IMR-90 (cell line): Measurements from ENCODE around the gene IREB2. TPM values are rescaled to one million over a fixed set of nuclear protein-coding genes. Genes with fewer than 3 reads are reported as not detected.

ENCODE experiments used
- ATAC-seq: fragments of 200-7000 bp; cut with Tn5 transposase; 2 replicates; pipeline ENCODE4 v1.9.1; 2020; ENCODE audit warnings: low read depth, mild to moderate bottlenecking, moderate library complexity
- BruUV-seq: library from RNA; stranded (reverse); fragments of 400-500 nt; replicated peaks from 2 replicates; lab custom pipeline; 2021; lab: Mats Ljungman, UMichigan
- CTCF ChIA-PET: fragments of 300-600 bp; formaldehyde crosslinking; extraction: SDS; loops from one replicate; lab custom pipeline; 2021; ENCODE audit warnings: antibody characterized with exemption; lab: Yijun Ruan, JAX
- POLR2A ChIA-PET: fragments of 300-600 bp; sonication (Branson Sonifier 250); formaldehyde crosslinking; loops from one replicate; lab custom pipeline; 2022; ENCODE audit warnings: antibody characterized with exemption; ENCODE audit not compliant: unreplicated experiment; lab: Charles Lee
- DNase-seq: peaks from one replicate; pipeline ENCODE4 v3.0.0; 2013
- H2AFZ ChIP-seq: replicated peaks from 2 replicates; pipeline ENCODE3; 2013; ENCODE audit warnings: low read length, mild to moderate bottlenecking; ENCODE audit not compliant: poor library complexity
- H2AK5ac ChIP-seq: 2 replicates; pipeline ENCODE4 v1.6.1; 2013; ENCODE audit warnings: low read depth, low read length, inconsistent platforms
- H2AK9ac ChIP-seq: replicated peaks from 2 replicates; pipeline ENCODE3; 2013; ENCODE audit warnings: mild to moderate bottlenecking, low read depth, low read length, moderate library complexity; ENCODE audit not compliant: poor library complexity
- H2BK120ac ChIP-seq: 2 replicates; pipeline ENCODE4 v1.6.1; 2013; ENCODE audit warnings: low read depth, low read length, inconsistent platforms
- H2BK15ac ChIP-seq: 3 replicates; pipeline ENCODE4 v1.6.1; 2013; ENCODE audit warnings: low read depth, low read length, inconsistent platforms
- H2BK20ac ChIP-seq: 2 replicates; pipeline ENCODE4 v1.6.1; 2013; ENCODE audit warnings: low read depth, mild to moderate bottlenecking, inconsistent platforms, low read length, moderate library complexity
- H2BK5ac ChIP-seq: 2 replicates; pipeline ENCODE4 v1.6.1; 2013; ENCODE audit warnings: mild to moderate bottlenecking, low read depth, low read length, inconsistent platforms; ENCODE audit not compliant: poor library complexity, severe bottlenecking
- H3K14ac ChIP-seq: replicated peaks from 2 replicates; pipeline ENCODE4 v1.6.1; 2013; ENCODE audit warnings: low read depth, low read length, inconsistent platforms
- H3K18ac ChIP-seq: 2 replicates; pipeline ENCODE4 v1.6.1; 2013; ENCODE audit warnings: low read depth, low read length, control low read depth
- H3K23ac ChIP-seq: 2 replicates; pipeline ENCODE4 v1.6.1; 2013; ENCODE audit warnings: low read depth, low read length, inconsistent platforms
- H3K27ac ChIP-seq: 2 replicates; pipeline ENCODE4 v1.5.1; 2013; ENCODE audit warnings: mild to moderate bottlenecking, control low read depth, low read length; ENCODE audit not compliant: insufficient read depth
- H3K27me3 ChIP-seq: 2 replicates; pipeline ENCODE4 v1.6.1; 2013; ENCODE audit warnings: low read length; ENCODE audit not compliant: control insufficient read depth, insufficient read depth
- H3K36me3 ChIP-seq: 2 replicates; pipeline ENCODE4 v1.6.1; 2013; ENCODE audit warnings: low read length, mixed read lengths; ENCODE audit not compliant: control insufficient read depth, insufficient read depth
- H3K4ac ChIP-seq: 2 replicates; pipeline ENCODE4 v1.6.1; 2013; ENCODE audit warnings: low read depth, low read length, inconsistent platforms
- H3K4me1 ChIP-seq: 2 replicates; pipeline ENCODE4 v1.6.1; 2013; ENCODE audit warnings: low read length, mixed read lengths; ENCODE audit not compliant: control insufficient read depth, insufficient read depth
- H3K4me2 ChIP-seq: 2 replicates; pipeline ENCODE4 v1.6.1; 2013; ENCODE audit warnings: low read depth, mild to moderate bottlenecking, control low read depth, low read length, moderate library complexity
- H3K4me3 ChIP-seq: 2 replicates; pipeline ENCODE4 v1.5.1; 2013; ENCODE audit warnings: low read depth, mild to moderate bottlenecking, control low read depth, low read length, moderate library complexity; ENCODE audit not compliant: insufficient read depth
- H3K56ac ChIP-seq: 2 replicates; pipeline ENCODE4 v1.6.1; 2013; ENCODE audit warnings: low read length, inconsistent platforms; ENCODE audit not compliant: insufficient read depth; ENCODE audit errors: extremely low read depth
- H3K79me1 ChIP-seq, 2 experiments: 2 replicates each; pipeline ENCODE4 v1.6.1; 2013; ENCODE audit warnings: low read length in 2 of 2, inconsistent platforms in 1 of 2, low read depth in 1 of 2
- H3K9ac ChIP-seq: 2 replicates; pipeline ENCODE4 v1.6.1; 2013; ENCODE audit warnings: low read depth, low read length, control low read depth
- H3K9me1 ChIP-seq: 2 replicates; pipeline ENCODE4 v1.6.1; 2013; ENCODE audit warnings: low read length, inconsistent platforms; ENCODE audit not compliant: insufficient read depth
- H3K9me3 ChIP-seq: 2 replicates; pipeline ENCODE4 v1.6.1; 2013; ENCODE audit warnings: low read length; ENCODE audit not compliant: control insufficient read depth, insufficient read depth
- H4K20me1 ChIP-seq: 2 replicates; pipeline ENCODE4 v1.6.1; 2013; ENCODE audit warnings: low read length, inconsistent platforms; ENCODE audit not compliant: insufficient read depth
- H4K5ac ChIP-seq: 2 replicates; pipeline ENCODE4 v1.6.1; 2013; ENCODE audit warnings: mild to moderate bottlenecking, low read depth, low read length, control low read depth
- H4K8ac ChIP-seq, 2 experiments: 2 replicates each; pipeline ENCODE4 v1.6.1; 2013; ENCODE audit warnings: low read depth in 2 of 2, low read length in 2 of 2, control low read depth in 1 of 2, inconsistent platforms in 1 of 2
- H4K91ac ChIP-seq: 2 replicates; pipeline ENCODE4 v1.6.1; 2013; ENCODE audit warnings: low read depth, low read length, inconsistent platforms; ENCODE audit not compliant: insufficient read depth
- CEBPB ChIP-seq: IDR thresholded peaks from 2 replicates; pipeline ENCODE4 v1.6.1; 2012; ENCODE audit warnings: low read depth, low read length, improper control_type of control experiment
- CHD1 ChIP-seq: IDR thresholded peaks from 2 replicates; pipeline ENCODE4 v1.6.1; 2012; ENCODE audit warnings: low read depth, low read length, improper control_type of control experiment
- MAFK ChIP-seq: IDR thresholded peaks from 2 replicates; pipeline ENCODE4 v1.6.1; 2012; ENCODE audit warnings: low read depth, low read length, improper control_type of control experiment
- NFE2L2 ChIP-seq: fragments of 150-350 bp; IDR thresholded peaks from 2 replicates; pipeline ENCODE4 v1.6.1; 2016; ENCODE audit warnings: low read depth, mild to moderate bottlenecking, low read length
- RAD21 ChIP-seq: IDR thresholded peaks from 2 replicates; pipeline ENCODE4 v1.6.1; 2012; ENCODE audit warnings: low read length, improper control_type of control experiment
- RCOR1 ChIP-seq: IDR thresholded peaks from 2 replicates; pipeline ENCODE4 v1.6.1; 2012; ENCODE audit warnings: mild to moderate bottlenecking, low read length, improper control_type of control experiment; ENCODE audit not compliant: insufficient replicate concordance
- RFX5 ChIP-seq: IDR thresholded peaks from 2 replicates; pipeline ENCODE4 v1.8.0; 2012; ENCODE audit warnings: low read depth, mild to moderate bottlenecking, low read length, moderate library complexity
- WGBS, 2 experiments: methylation state at CpG; one replicate each; pipeline versions ENCODE4 v1.1.5 to v1.1.7; 2013; ENCODE audit warnings: missing lambda C conversion rate in 2 of 2; ENCODE audit not compliant: insufficient read length in 1 of 2; ENCODE audit errors: extremely low coverage in 2 of 2; 5-methylcytosine and 5-hydroxymethylcytosine counted together
- dilution Hi-C: fragments of 300-500 bp; cut with HindIII; formaldehyde crosslinking; loops from one replicate; pipeline ENCODE4 v1.14.3; 2018; ENCODE audit warnings: low sequenced_read_pairs; ENCODE audit not compliant: unreplicated experiment
- in situ Hi-C: fragments of 300-500 bp; cut with MboI; formaldehyde crosslinking; loops from 3 replicates; pipeline ENCODE4 v1.14.3; 2019; ENCODE audit warnings: low sequenced_read_pairs, inconsistent platforms, mixed read lengths
- intact Hi-C: fragments of 100-400 bp; cut with micrococcal nuclease; formaldehyde crosslinking; loops from 2 replicates; pipeline ENCODE4 v1.10.0; 2022
- polyA plus RNA-seq, 3 experiments: library from polyadenylated mRNA; depleted of rRNA; stranded (reverse); fragments of >200 nt; gene quantifications; 2 replicates each; pipeline ENCODE4 v1.2.3, GENCODE V29; 2012; ENCODE audit warnings: low replicate concordance in 1 of 3
- total RNA-seq: library from RNA; depleted of rRNA; stranded (reverse); fragments of >200 nt; gene quantifications from 2 replicates; pipeline ENCODE4 v1.2.3, GENCODE V29; 2012
- TF ChIP-seq, protein P1 (sequence below): fragments of 150-350 bp; IDR thresholded peaks from 2 replicates; pipeline ENCODE4 v1.6.1; 2017; ENCODE audit warnings: mild to moderate bottlenecking, antibody characterized with exemption, low read length, low read depth

Gene IREB2
- total and polyA plus RNA-seq, 2 of the 4 experiments (the other 2 are of a cell fraction) = 12.2 to 13.5 TPM

DNA sequence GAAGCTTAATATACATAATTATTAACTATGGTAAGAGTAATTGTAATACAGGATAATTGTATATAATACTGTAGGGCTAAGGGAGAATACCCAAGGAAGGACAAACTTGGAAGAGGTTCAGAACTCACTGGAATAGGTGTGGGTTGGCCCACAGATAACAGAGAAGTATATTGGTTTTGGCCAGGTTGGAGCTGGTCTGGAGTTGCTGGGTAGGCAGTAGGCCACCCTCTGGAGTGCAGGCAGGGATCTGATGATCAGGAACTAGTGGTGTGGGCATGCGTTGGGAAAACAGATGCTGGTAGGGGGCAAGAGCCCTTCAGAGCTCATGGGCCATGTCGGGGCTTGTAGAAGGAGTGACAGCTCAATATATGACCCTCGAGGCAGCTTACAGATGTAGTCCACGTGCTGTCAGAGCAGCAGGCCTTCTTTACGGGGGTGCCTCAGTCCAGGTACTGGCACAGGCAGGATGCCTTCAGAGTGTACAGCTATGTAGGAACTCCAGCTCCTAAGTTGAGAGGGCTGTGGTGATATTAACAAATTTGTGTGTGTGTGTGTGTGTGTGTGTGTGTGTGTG is 12.4 kb downstream of the IREB2 start:
- no peak overlapping the region for H2BK120ac ChIP-seq
- no peak overlapping the region for H3K23ac ChIP-seq
- H3K4ac ChIP-seq = no peak overlapping the region
- in situ Hi-C loops (no loop called here), dilution Hi-C loops (no loop called here), intact Hi-C loops (no loop called here)
- H3K4me3 ChIP-seq = no peak overlapping the region
- H3K9me1 ChIP-seq = peaks cover 25% of the 10 kb centered on the region; the same call in 1 of the 2 replicates
- no peak overlapping the region for H2AK5ac ChIP-seq
- peaks cover 10% of the 10 kb centered on the region for H3K4me1 ChIP-seq
- no peak overlapping the region for H4K8ac ChIP-seq
- H4K20me1 ChIP-seq = peaks cover 89% of the 10 kb centered on the region
- ChIA-PET CTCF (no interaction called here), POLR2A (interaction anchor here (1.2 kb wide), 1 partner anchor 11 kb away, joined by 3 read pairs; no protein-coding TSS in a partner anchor)
- no peak overlapping the region for H2AFZ ChIP-seq
- no peak overlapping the region for H2AK9ac ChIP-seq
- no peak overlapping the region for H2BK20ac ChIP-seq
- no TSS peak for BruUV-seq
- H3K9me3 ChIP-seq = no peaks in the 10 kb centered on the region
- no peak overlapping the region for H3K18ac ChIP-seq
- WGBS, 2 experiments = 100% methylated on average over 1 of the region's 5 CpGs; no CpG with 5 or more reads in 1 of the 2 experiments
- peaks cover 12% of the 10 kb centered on the region for H3K36me3 ChIP-seq
- H3K4me2 ChIP-seq = no peak overlapping the region
- no peak overlapping the region for H3K9ac ChIP-seq
- H4K5ac ChIP-seq = no peak overlapping the region
- H3K14ac ChIP-seq = no peak overlapping the region
- H2BK5ac ChIP-seq = no peak overlapping the region
- no peak overlapping the region for H2BK15ac ChIP-seq
- DNase-seq = no peak
- H3K27me3 ChIP-seq = no peaks in the 10 kb centered on the region
- no peak for ATAC-seq
- peaks cover 28 to 82% of the 10 kb centered on the region in 2 experiments for H3K79me1 ChIP-seq
- no peak overlapping the region for H3K27ac ChIP-seq
- H4K91ac ChIP-seq = no peak overlapping the region
- no peak overlapping the region for H3K56ac ChIP-seq
- no peak for TF ChIP-seq RAD21
- no peak for TF ChIP-seq NFE2L2
- TF ChIP-seq RCOR1 = no peak
- no peak for TF ChIP-seq CHD1
- TF ChIP-seq, protein P1, sequence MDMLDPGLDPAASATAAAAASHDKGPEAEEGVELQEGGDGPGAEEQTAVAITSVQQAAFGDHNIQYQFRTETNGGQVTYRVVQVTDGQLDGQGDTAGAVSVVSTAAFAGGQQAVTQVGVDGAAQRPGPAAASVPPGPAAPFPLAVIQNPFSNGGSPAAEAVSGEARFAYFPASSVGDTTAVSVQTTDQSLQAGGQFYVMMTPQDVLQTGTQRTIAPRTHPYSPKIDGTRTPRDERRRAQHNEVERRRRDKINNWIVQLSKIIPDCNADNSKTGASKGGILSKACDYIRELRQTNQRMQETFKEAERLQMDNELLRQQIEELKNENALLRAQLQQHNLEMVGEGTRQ = no peak
- TF ChIP-seq RFX5 = no peak
- TF ChIP-seq CEBPB = no peak
- no peak for TF ChIP-seq MAFK
